HepG2 (cell line): Measurements from ENCODE around the gene GLB1L3. TPM values are rescaled to one million over a fixed set of nuclear protein-coding genes. Genes with fewer than 3 reads are reported as not detected.

ENCODE experiments used
- ATF7 ChIP-seq, 2 experiments: fragments of 450-650 bp in 1 of 2; sonication (generic) in 1 of 2; formaldehyde crosslinking in 1 of 2; IDR thresholded peaks; 2 replicates each; pipeline versions ENCODE4 v1.4.0 to v1.6.1; 2016 to 2020; ENCODE audit warnings: antibody characterized with exemption in 1 of 2, mild to moderate bottlenecking in 1 of 2, missing genetic modification reagents in 1 of 2
- CBX2 ChIP-seq, 2 experiments: fragments of 200-600 bp in 1 of 2; sonication (generic); formaldehyde crosslinking in 1 of 2; IDR thresholded peaks; 2 replicates each; pipeline versions ENCODE4 v1.7.0 to v1.8.1; 2018 to 2022; ENCODE audit warnings: low read depth in 2 of 2, low read length in 1 of 2, mild to moderate bottlenecking in 1 of 2, missing genetic modification reagents in 1 of 2
- CEBPZ ChIP-seq: IDR thresholded peaks from 2 replicates; pipeline ENCODE4 v1.6.1; 2012; ENCODE audit warnings: low read length, improper control_type of control experiment
- MBD4 ChIP-seq: IDR thresholded peaks from 2 replicates; pipeline ENCODE4 v1.6.1; 2012; ENCODE audit warnings: low read length, inconsistent platforms, borderline replicate concordance
- PLSCR1 ChIP-seq: sonication (generic); formaldehyde crosslinking; IDR thresholded peaks from 2 replicates; pipeline ENCODE4 v1.5.0; 2020; ENCODE audit warnings: missing genetic modification reagents, mild to moderate bottlenecking, borderline replicate concordance
- RBFOX2 ChIP-seq: fragments of 200-400 bp; formaldehyde crosslinking; IDR thresholded peaks from 2 replicates; pipeline ENCODE4 v1.6.1; 2017; ENCODE audit warnings: low read depth, mild to moderate bottlenecking, low read length
- TRAFD1 ChIP-seq: sonication (generic); formaldehyde crosslinking; IDR thresholded peaks from 2 replicates; pipeline ENCODE4 v1.5.1; 2020; ENCODE audit warnings: missing genetic modification reagents, mild to moderate bottlenecking, borderline replicate concordance
- ZNF230 ChIP-seq: sonication (generic); formaldehyde crosslinking; IDR thresholded peaks from 2 replicates; pipeline ENCODE4 v1.4.0; 2020; ENCODE audit warnings: mild to moderate bottlenecking, missing genetic modification reagents
- polyA plus RNA-seq, 8 experiments: library from polyadenylated mRNA; depleted of rRNA in 3 of 8; stranded (reverse) in 7 of 8; unstranded in 1 of 8; fragments of >200 nt; fragmentation: Illumina TruSeq in 4 of 8; extraction: Trizol in 4 of 8; gene quantifications; 2 replicates each; pipeline versions ENCODE4 v1.2.1 to v1.2.3, GENCODE V29; 2011 to 2016; ENCODE audit warnings: low read depth in 4 of 8, missing spikeins in 1 of 8, mixed read lengths in 1 of 8; ENCODE audit not compliant: insufficient read depth in 1 of 8
- total RNA-seq, 5 experiments: library from RNA; depleted of rRNA; stranded (reverse); fragments of >200 nt; fragmentation: Illumina TruSeq; extraction: Trizol; gene quantifications; 2 replicates each; pipeline ENCODE4 v1.2.3, GENCODE V29; 2016; ENCODE audit warnings: low read depth in 1 of 5

The GLB1L3 gene
- total and polyA plus RNA-seq, 2 of the 13 experiments (the other 11 are each of a cell fraction or from before 2014, with no cell fraction given), result not detected

- TF ChIP-seq TRAFD1 (CRISPR knock-in tag) (no peak), RBFOX2 (no peak), ATF7 (IDR thresholded peaks at IDR 0.05) (no peak), ATF7 (CRISPR knock-in tag; IDR thresholded peaks at IDR 0.05) (no peak), ZNF230 (no peak), CEBPZ (no peak), CBX2 (IDR thresholded peaks at IDR 0.05; ENCODE audit: low read depth, low read length) (peak; percentile 28; the same call in 1 of the 2 replicates), CBX2 (CRISPR knock-in tag; IDR thresholded peaks at IDR 0.05; ENCODE audit: low read depth) (no peak), PLSCR1 (no peak), MBD4 (no peak)
These were observed at the start of gene GLB1L3 (continued) for GRCh38 chr11:134275534-134276395.
